HepG2 (cell line): ENCODE data around the gene PDS5B. TPM values are rescaled to one million over a fixed set of nuclear protein-coding genes. Genes with fewer than 3 reads are reported as not detected.

Source experiments
- ATAC-seq: fragments of 200-7000 bp; cut with Tn5 transposase; 3 replicates; pipeline ENCODE4 v1.9.1; 2020; ENCODE audit warnings: mild to moderate bottlenecking, moderate library complexity
- BruUV-seq: library from RNA; stranded (reverse); fragments of 400-500 nt; replicated peaks from 2 replicates; lab custom pipeline; 2021; lab: Mats Ljungman, UMichigan
- CTCF ChIA-PET: fragments of 300-600 bp; formaldehyde crosslinking; extraction: SDS; loops from one replicate; lab custom pipeline; 2021; ENCODE audit warnings: low total read pairs, inconsistent platforms, low intra/inter-chr PET ratio; lab: Yijun Ruan, JAX
- POLR2A ChIA-PET: fragments of 350-600 bp; sonication (Branson Sonifier 250); formaldehyde crosslinking; loops from one replicate; lab custom pipeline; 2020; ENCODE audit warnings: antibody characterized with exemption, inconsistent platforms; lab: Yijun Ruan, JAX
- DNase-seq: peaks from one replicate; pipeline ENCODE4 v3.0.0-alpha.2; 2015; ENCODE audit warnings: low spot score
- FAIRE-seq: peaks from 3 replicates; lab custom pipeline; 2011; peaks lifted over from hg19 to GRCh38; lab: Jason Lieb, UNC
- H2AFZ ChIP-seq: one replicate; pipeline ENCODE4 v1.6.1; 2011; ENCODE audit warnings: low read length, inconsistent platforms
- H3K27ac ChIP-seq: fragments of 300-600 bp; 3 replicates; pipeline ENCODE4 v1.8.0; 2011; ENCODE audit warnings: mixed run types, mild to moderate bottlenecking, mixed read lengths, low read length, inconsistent platforms; ENCODE audit not compliant: insufficient read depth; ENCODE audit errors: extremely low read length
- H3K27me3 ChIP-seq, 2 experiments: fragments of 200-600 bp in 1 of 2; 2 replicates in 1 of 2; 3 replicates in 1 of 2; pipeline versions ENCODE4 v1.6.0 to v1.8.0; 2011; ENCODE audit warnings: low read length in 2 of 2, mild to moderate bottlenecking in 2 of 2, moderate library complexity in 2 of 2, inconsistent platforms in 1 of 2; ENCODE audit not compliant: insufficient read depth in 2 of 2, control insufficient read depth in 1 of 2
- H3K36me3 ChIP-seq, 2 experiments: fragments of 200-600 bp in 1 of 2; replicated peaks in 1 of 2; 2 replicates in 1 of 2; 3 replicates in 1 of 2; pipeline versions ENCODE4 v1.5.1 to v1.8.0; 2011; ENCODE audit warnings: low read length in 2 of 2, inconsistent platforms in 1 of 2; ENCODE audit not compliant: insufficient read depth in 2 of 2, control insufficient read depth in 1 of 2
- H3K4me1 ChIP-seq: 2 replicates; pipeline ENCODE4 v1.5.1; 2012; ENCODE audit warnings: low read length, inconsistent platforms; ENCODE audit not compliant: insufficient read depth
- H3K4me2 ChIP-seq: 2 replicates; pipeline ENCODE4 v1.6.0; 2011; ENCODE audit warnings: low read depth, low read length, inconsistent platforms
- H3K4me3 ChIP-seq, 3 experiments: fragments of 200-600 bp in 1 of 3; sonication (generic), shearing (Covaris generic) in 1 of 3; replicated peaks in 1 of 3; 2 replicates each; pipeline ENCODE4 v1.5.1; 2011 to 2016; ENCODE audit warnings: low read length in 3 of 3, inconsistent platforms in 2 of 3, low read depth in 2 of 3, mild to moderate bottlenecking in 2 of 3, control low read depth in 1 of 3, mixed read lengths in 1 of 3; ENCODE audit not compliant: insufficient read depth in 1 of 3
- H3K79me2 ChIP-seq: one replicate; pipeline ENCODE4 v1.6.1; 2011; ENCODE audit warnings: low read length, inconsistent platforms; ENCODE audit not compliant: insufficient read depth
- H3K9ac ChIP-seq: 2 replicates; pipeline ENCODE4 v1.6.0; 2011; ENCODE audit warnings: mild to moderate bottlenecking, low read depth, low read length, inconsistent platforms; ENCODE audit not compliant: insufficient read depth
- H3K9me3 ChIP-seq: 2 replicates; pipeline ENCODE4 v1.5.1; 2012; ENCODE audit warnings: mild to moderate bottlenecking, low read length
- H4K20me1 ChIP-seq: 2 replicates; pipeline ENCODE4 v1.6.0; 2011; ENCODE audit warnings: inconsistent platforms, mild to moderate bottlenecking, low read length, moderate library complexity; ENCODE audit not compliant: insufficient read depth
- ZNF746 ChIP-seq: sonication (generic); formaldehyde crosslinking; IDR thresholded peaks from 2 replicates; pipeline ENCODE4 v1.8.0; 2022; ENCODE audit warnings: mild to moderate bottlenecking, missing genetic modification reagents
- ZNF773 ChIP-seq: sonication (generic); formaldehyde crosslinking; IDR thresholded peaks from 2 replicates; pipeline ENCODE4 v1.4.0; 2020; ENCODE audit warnings: missing genetic modification reagents, borderline replicate concordance
- WGBS: methylation state at CpG from one replicate; pipeline ENCODE4 v1.1.6; 2017; ENCODE audit warnings: low lambda C conversion rate; 5-methylcytosine and 5-hydroxymethylcytosine counted together
- in situ Hi-C: cut with HindIII; loops from 2 replicates; pipeline ENCODE4 v1.10.0; 2017; ENCODE audit warnings: low pct_unique_long_range_greater_than_20kb; ENCODE audit not compliant: extremely low pct_ligation_motif_present
- intact Hi-C: fragments of 100-400 bp; cut with micrococcal nuclease; formaldehyde crosslinking; loops from one replicate; pipeline ENCODE4 v1.10.0; 2022; ENCODE audit not compliant: unreplicated experiment
- polyA plus RNA-seq, 8 experiments: library from polyadenylated mRNA; depleted of rRNA in 3 of 8; stranded (reverse) in 7 of 8; unstranded in 1 of 8; fragments of >200 nt; fragmentation: Illumina TruSeq in 4 of 8; extraction: Trizol in 4 of 8; gene quantifications; 2 replicates each; pipeline versions ENCODE4 v1.2.1 to v1.2.3, GENCODE V29; 2011 to 2016; ENCODE audit warnings: low read depth in 4 of 8, missing spikeins in 1 of 8, mixed read lengths in 1 of 8; ENCODE audit not compliant: insufficient read depth in 1 of 8
- total RNA-seq, 5 experiments: library from RNA; depleted of rRNA; stranded (reverse); fragments of >200 nt; fragmentation: Illumina TruSeq; extraction: Trizol; gene quantifications; 2 replicates each; pipeline ENCODE4 v1.2.3, GENCODE V29; 2016; ENCODE audit warnings: low read depth in 1 of 5
- TF ChIP-seq, protein P1 (sequence below), 2 experiments: sonication (generic) in 1 of 2; formaldehyde crosslinking in 1 of 2; IDR thresholded peaks; 2 replicates each; pipeline versions ENCODE4 v1.6.1 to v1.9.0; 2014 to 2022; ENCODE audit warnings: antibody characterized with exemption in 1 of 2, borderline replicate concordance in 1 of 2, inconsistent platforms in 1 of 2, low read depth in 1 of 2, missing genetic modification reagents in 1 of 2

Gene PDS5B
- total and polyA plus RNA-seq, 2 of the 13 experiments (the other 11 are each of a cell fraction or from before 2014, with no cell fraction given) = 5.8 to 24.6 TPM

DNA sequence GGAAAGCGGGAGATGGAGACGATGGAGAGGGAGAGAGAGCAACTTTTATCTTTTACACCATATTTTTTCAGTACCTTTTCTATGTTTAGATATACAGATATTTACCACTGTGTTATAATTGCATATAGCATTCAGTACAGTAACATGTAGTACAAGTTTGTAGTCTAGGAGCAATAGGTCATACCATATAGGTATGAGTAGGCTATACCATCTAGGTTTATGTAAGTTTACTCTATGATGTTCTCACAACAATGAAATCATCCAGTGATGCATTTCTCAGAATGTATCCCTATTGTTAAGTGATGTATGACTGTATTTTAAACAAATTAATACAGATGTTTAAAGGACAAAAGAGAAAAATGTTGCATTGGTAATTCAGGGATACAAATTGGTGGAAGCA is 136.1 kb downstream of the PDS5B start:
- no peak overlapping the region for H2AFZ ChIP-seq
- WGBS = 93% methylated on average over 2 of the region's 2 CpGs

More for the DNA sequence above, 136.1 kb downstream of the PDS5B start:
- no peaks in the 10 kb centered on the region for H3K27me3 ChIP-seq
- H3K27ac ChIP-seq = no peak overlapping the region
- ChIA-PET POLR2A (no interaction called here), CTCF (no interaction called here)
- no peak overlapping the region for H3K9ac ChIP-seq
- no peaks in the 10 kb centered on the region for H4K20me1 ChIP-seq
- ATAC-seq = no peak
- intact Hi-C loops = no loop called here
- H3K36me3 ChIP-seq = peaks cover 0 to 5% of the 10 kb centered on the region in 2 experiments; a peak in 1 of 5 replicates
- H3K4me2 ChIP-seq = no peak overlapping the region
- DNase-seq = no peak
- H3K9me3 ChIP-seq = no peaks in the 10 kb centered on the region
- TF ChIP-seq, protein P1, sequence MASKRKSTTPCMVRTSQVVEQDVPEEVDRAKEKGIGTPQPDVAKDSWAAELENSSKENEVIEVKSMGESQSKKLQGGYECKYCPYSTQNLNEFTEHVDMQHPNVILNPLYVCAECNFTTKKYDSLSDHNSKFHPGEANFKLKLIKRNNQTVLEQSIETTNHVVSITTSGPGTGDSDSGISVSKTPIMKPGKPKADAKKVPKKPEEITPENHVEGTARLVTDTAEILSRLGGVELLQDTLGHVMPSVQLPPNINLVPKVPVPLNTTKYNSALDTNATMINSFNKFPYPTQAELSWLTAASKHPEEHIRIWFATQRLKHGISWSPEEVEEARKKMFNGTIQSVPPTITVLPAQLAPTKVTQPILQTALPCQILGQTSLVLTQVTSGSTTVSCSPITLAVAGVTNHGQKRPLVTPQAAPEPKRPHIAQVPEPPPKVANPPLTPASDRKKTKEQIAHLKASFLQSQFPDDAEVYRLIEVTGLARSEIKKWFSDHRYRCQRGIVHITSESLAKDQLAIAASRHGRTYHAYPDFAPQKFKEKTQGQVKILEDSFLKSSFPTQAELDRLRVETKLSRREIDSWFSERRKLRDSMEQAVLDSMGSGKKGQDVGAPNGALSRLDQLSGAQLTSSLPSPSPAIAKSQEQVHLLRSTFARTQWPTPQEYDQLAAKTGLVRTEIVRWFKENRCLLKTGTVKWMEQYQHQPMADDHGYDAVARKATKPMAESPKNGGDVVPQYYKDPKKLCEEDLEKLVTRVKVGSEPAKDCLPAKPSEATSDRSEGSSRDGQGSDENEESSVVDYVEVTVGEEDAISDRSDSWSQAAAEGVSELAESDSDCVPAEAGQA (IDR thresholded peaks at IDR 0.05; ENCODE audit: low read depth) = no peak
- TF ChIP-seq, protein P1 (CRISPR knock-in tag; IDR thresholded peaks at IDR 0.05; ENCODE audit: borderline replicate concordance) = no peak
- TF ChIP-seq ZNF773 (CRISPR knock-in tag) (no peak), ZNF746 (no peak)
- H3K79me2 ChIP-seq = no peaks in the 10 kb centered on the region
- no peak overlapping the region for H3K4me3 ChIP-seq
- peaks cover 24% of the 10 kb centered on the region for H3K4me1 ChIP-seq
- FAIRE-seq = no peak
- in situ Hi-C loops = no loop called here
- no TSS peak for BruUV-seq
